B cell (primary cell): ENCODE results near the gene DHX8.

ENCODE experiments used
- EZH2 ChIP-seq: IDR thresholded peaks from 2 replicates; pipeline ENCODE4 v1.6.1; 2012; ENCODE audit warnings: borderline replicate concordance, low read depth, mild to moderate bottlenecking, moderate library complexity, low read length; ENCODE audit not compliant: insufficient read depth, poor library complexity, severe bottlenecking
- TF ChIP-seq, protein P1 (sequence below): fragments of 200-600 bp; IDR thresholded peaks from one replicate; pipeline ENCODE4 v1.8.0; 2022; ENCODE audit warnings: antibody characterized with exemption, mild to moderate bottlenecking

DNA sequence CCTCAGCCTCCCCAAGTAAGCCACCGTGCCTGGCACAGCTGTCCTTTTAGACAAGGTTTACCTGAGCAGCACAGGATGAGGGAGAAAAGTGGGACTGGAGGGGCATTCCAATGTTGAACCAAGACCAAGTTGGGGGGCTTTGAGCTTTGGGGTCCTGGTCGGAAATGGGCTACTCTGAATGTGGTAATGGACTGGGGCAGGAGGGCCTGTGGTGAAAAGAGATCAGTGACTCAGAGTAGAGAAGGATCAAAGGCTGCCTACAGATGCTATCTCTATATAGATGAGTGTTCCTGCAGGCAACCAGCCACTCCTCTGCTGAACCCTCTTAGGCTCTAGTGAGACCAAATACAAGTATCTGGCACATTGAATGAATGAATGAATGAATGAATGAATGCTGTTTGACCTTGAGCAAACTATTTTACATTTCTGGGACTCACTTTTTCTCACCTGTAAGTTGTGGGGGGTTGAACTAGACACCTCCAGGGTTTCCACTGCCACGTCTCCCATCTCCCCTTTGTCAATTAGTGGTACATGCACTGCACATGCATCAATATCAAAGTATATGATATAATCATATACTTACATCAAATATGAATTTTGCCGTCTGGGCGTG, 88.7 kb downstream of the DHX8 start:
- TF ChIP-seq, protein P1, sequence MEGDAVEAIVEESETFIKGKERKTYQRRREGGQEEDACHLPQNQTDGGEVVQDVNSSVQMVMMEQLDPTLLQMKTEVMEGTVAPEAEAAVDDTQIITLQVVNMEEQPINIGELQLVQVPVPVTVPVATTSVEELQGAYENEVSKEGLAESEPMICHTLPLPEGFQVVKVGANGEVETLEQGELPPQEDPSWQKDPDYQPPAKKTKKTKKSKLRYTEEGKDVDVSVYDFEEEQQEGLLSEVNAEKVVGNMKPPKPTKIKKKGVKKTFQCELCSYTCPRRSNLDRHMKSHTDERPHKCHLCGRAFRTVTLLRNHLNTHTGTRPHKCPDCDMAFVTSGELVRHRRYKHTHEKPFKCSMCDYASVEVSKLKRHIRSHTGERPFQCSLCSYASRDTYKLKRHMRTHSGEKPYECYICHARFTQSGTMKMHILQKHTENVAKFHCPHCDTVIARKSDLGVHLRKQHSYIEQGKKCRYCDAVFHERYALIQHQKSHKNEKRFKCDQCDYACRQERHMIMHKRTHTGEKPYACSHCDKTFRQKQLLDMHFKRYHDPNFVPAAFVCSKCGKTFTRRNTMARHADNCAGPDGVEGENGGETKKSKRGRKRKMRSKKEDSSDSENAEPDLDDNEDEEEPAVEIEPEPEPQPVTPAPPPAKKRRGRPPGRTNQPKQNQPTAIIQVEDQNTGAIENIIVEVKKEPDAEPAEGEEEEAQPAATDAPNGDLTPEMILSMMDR = no peak
- no peak for TF ChIP-seq EZH2
